Measurements from ENCODE around the gene FCGBP. TPM values are rescaled to one million over a fixed set of nuclear protein-coding genes. Genes with fewer than 3 reads are reported as not detected.
"Not testable (repeated sequence)": the region's sequence is repeated elsewhere in the genome, so short reads cannot be mapped to it uniquely, and the experiment has no call there.

The FCGBP gene
- polyA plus RNA-seq, 1 experiment: 0.04 TPM

GRCh38 chr19:39891660-39892505, 42.6 kb downstream of the FCGBP start:
- H3K27ac ChIP-seq (ENCODE audit: low read depth, low read length); H3K4me3 ChIP-seq (ENCODE audit: low read depth, low read length); CTCF ChIA-PET; H3K9me3 ChIP-seq (ENCODE audit: control insufficient read depth, insufficient read depth, low read length); DNase-seq (ENCODE audit: low read depth, low spot score); POLR2A ChIA-PET: not testable (repeated sequence)
- H3K27me3 ChIP-seq (ENCODE audit: control insufficient read depth, insufficient read depth, low read length): peaks cover 12% of the 10 kb centered on the region

- POLR2A ChIA-PET: no interaction called here
Observed at GRCh38 chr19:39890755-39891551, 43.5 kb downstream of the FCGBP start.

GRCh38 chr19:39889872-39890754, 44.3 kb downstream of the FCGBP start:
- H3K4me3 ChIP-seq (ENCODE audit: low read depth, low read length); POLR2A ChIA-PET; H3K27ac ChIP-seq (ENCODE audit: low read depth, low read length); H3K9me3 ChIP-seq (ENCODE audit: control insufficient read depth, insufficient read depth, low read length); DNase-seq (ENCODE audit: low read depth, low spot score); CTCF ChIA-PET: not testable (repeated sequence)
- H3K27me3 ChIP-seq (ENCODE audit: control insufficient read depth, insufficient read depth, low read length): peaks cover 12% of the 10 kb centered on the region

More at GRCh38 chr19:39890755-39891551, 43.5 kb downstream of the FCGBP start:
- no peak overlapping the region for H3K27ac ChIP-seq (ENCODE audit: low read depth, low read length)
- peaks cover 12% of the 10 kb centered on the region for H3K27me3 ChIP-seq (ENCODE audit: control insufficient read depth, insufficient read depth, low read length)
- CTCF ChIA-PET: no interaction called here
- DNase-seq (ENCODE audit: low read depth, low spot score): no peak
- no peak for TF ChIP-seq CTCF (IDR thresholded peaks at IDR 0.05; ENCODE audit: low read depth, low read length)
- no peak overlapping the region for H3K4me3 ChIP-seq (ENCODE audit: low read depth, low read length)
- peaks cover 5% of the 10 kb centered on the region; the same call in 1 of the 2 replicates for H3K9me3 ChIP-seq (ENCODE audit: control insufficient read depth, insufficient read depth, low read length)

GRCh38 chr19:39887456-39887951, 46.9 kb downstream of the FCGBP start:
- DNase-seq (ENCODE audit: low read depth, low spot score); H3K27ac ChIP-seq (ENCODE audit: low read depth, low read length); H3K9me3 ChIP-seq (ENCODE audit: control insufficient read depth, insufficient read depth, low read length); H3K4me3 ChIP-seq (ENCODE audit: low read depth, low read length); CTCF ChIA-PET; POLR2A ChIA-PET: not testable (repeated sequence)
- H3K27me3 ChIP-seq (ENCODE audit: control insufficient read depth, insufficient read depth, low read length): peaks cover 12% of the 10 kb centered on the region

GRCh38 chr19:39885821-39886554, 48.4 kb downstream of the FCGBP start:
- H3K9me3 ChIP-seq (ENCODE audit: control insufficient read depth, insufficient read depth, low read length); H3K4me3 ChIP-seq (ENCODE audit: low read depth, low read length); CTCF ChIA-PET; DNase-seq (ENCODE audit: low read depth, low spot score); H3K27me3 ChIP-seq (ENCODE audit: control insufficient read depth, insufficient read depth, low read length); H3K27ac ChIP-seq (ENCODE audit: low read depth, low read length); POLR2A ChIA-PET: not testable (repeated sequence)

GRCh38 chr19:39884721-39885120, 49.7 kb downstream of the FCGBP start:
- H3K27me3 ChIP-seq (ENCODE audit: control insufficient read depth, insufficient read depth, low read length); CTCF ChIA-PET; DNase-seq (ENCODE audit: low read depth, low spot score); H3K4me3 ChIP-seq (ENCODE audit: low read depth, low read length); POLR2A ChIA-PET; H3K27ac ChIP-seq (ENCODE audit: low read depth, low read length); H3K9me3 ChIP-seq (ENCODE audit: control insufficient read depth, insufficient read depth, low read length): not testable (repeated sequence)

Other genes with a start within 250 kb of the FCGBP start
- not detected in 2 replicates for gene LGALS14, start 230.2 kb downstream of the FCGBP start, polyA plus RNA-seq (2011; rRNA removed)
- gene CLC, start 196.6 kb downstream of the FCGBP start, polyA plus RNA-seq (2011; rRNA removed): not detected in 2 replicates
- gene LEUTX, start 155.8 kb downstream of the FCGBP start, polyA plus RNA-seq (2011; rRNA removed): not detected in 2 replicates
- gene DYRK1B, start 100.5 kb downstream of the FCGBP start, polyA plus RNA-seq (2011; rRNA removed): 7.2 and 9.2 TPM in 2 replicates
- 256 and 329 TPM in 2 replicates for gene FBL, start 88.3 kb downstream of the FCGBP start, polyA plus RNA-seq (2011; rRNA removed)
- gene PSMC4, start 36.5 kb upstream of the FCGBP start, polyA plus RNA-seq (2011; rRNA removed): 68.6 and 90.2 TPM in 2 replicates
- gene ZNF546, start 62.4 kb upstream of the FCGBP start, polyA plus RNA-seq (2011; rRNA removed): 1.7 and 2.4 TPM in 2 replicates
- gene ZNF780B, start 121.6 kb upstream of the FCGBP start, polyA plus RNA-seq (2011; rRNA removed): 7.2 and 8.3 TPM in 2 replicates
- gene ZNF780A, start 156.3 kb upstream of the FCGBP start, polyA plus RNA-seq (2011; rRNA removed): 11.8 and 14.5 TPM in 2 replicates

All from AG04450 (cell line).